GM23338 (cell line): ENCODE data around the gene DTNBP1. TPM values are rescaled to one million over a fixed set of nuclear protein-coding genes. Genes with fewer than 3 reads are reported as not detected.
A peak's percentile ranks its signal among the peaks of the same experiment; 100 is the strongest.

Experiments
- ATAC-seq: fragments of 200-7000 bp; cut with Tn5 transposase; 3 replicates; pipeline ENCODE4 v1.9.1; 2020
- DNase-seq: peaks from one replicate; pipeline ENCODE4 v3.0.0-alpha.2; 2015; ENCODE audit warnings: low spot score
- H2AFZ ChIP-seq: fragments of 200-600 bp; sonication (generic); 2 replicates; pipeline ENCODE4 v1.8.0; 2016; ENCODE audit warnings: antibody characterized with exemption, mild to moderate bottlenecking, moderate library complexity
- H3F3A ChIP-seq: fragments of 200-600 bp; sonication (generic); replicated peaks from 2 replicates; pipeline ENCODE4 v1.8.0; 2017; ENCODE audit warnings: antibody characterized with exemption, mixed run types, low read depth
- H3K27ac ChIP-seq: fragments of 200-600 bp; sonication (generic); 2 replicates; pipeline ENCODE4 v1.6.1; 2016; ENCODE audit warnings: low read depth
- H3K27me3 ChIP-seq: fragments of 200-600 bp; sonication (generic); 2 replicates; pipeline ENCODE4 v1.8.0; 2016; ENCODE audit warnings: mild to moderate bottlenecking, mixed run types, moderate library complexity; ENCODE audit not compliant: insufficient read depth
- H3K36me3 ChIP-seq: fragments of 200-600 bp; sonication (generic); 2 replicates; pipeline ENCODE4 v1.8.0; 2016; ENCODE audit warnings: mild to moderate bottlenecking; ENCODE audit not compliant: insufficient read depth
- H3K4me1 ChIP-seq: fragments of 200-600 bp; sonication (generic); 2 replicates; pipeline ENCODE4 v1.8.0; 2016; ENCODE audit warnings: mild to moderate bottlenecking, moderate library complexity; ENCODE audit not compliant: insufficient read depth
- H3K4me2 ChIP-seq: fragments of 200-600 bp; sonication (generic); 2 replicates; pipeline ENCODE4 v1.7.1; 2017; ENCODE audit warnings: mixed run types
- H3K4me3 ChIP-seq: fragments of 200-600 bp; sonication (generic); 2 replicates; pipeline ENCODE4 v1.6.1; 2016; ENCODE audit warnings: mixed run types
- H3K79me2 ChIP-seq: fragments of 200-600 bp; sonication (generic); replicated peaks from 2 replicates; pipeline ENCODE4 v1.8.0; 2017; ENCODE audit warnings: mild to moderate bottlenecking; ENCODE audit not compliant: insufficient read depth
- H3K9me2 ChIP-seq: fragments of 200-600 bp; sonication (generic); 2 replicates; pipeline ENCODE4 v1.8.0; 2017; ENCODE audit not compliant: insufficient read depth
- H4K20me1 ChIP-seq: fragments of 200-600 bp; sonication (generic); replicated peaks from 2 replicates; pipeline ENCODE4 v1.8.0; 2017; ENCODE audit warnings: mild to moderate bottlenecking; ENCODE audit not compliant: insufficient read depth
- H3K27ac Mint-ChIP-seq: 2 replicates; pipeline ENCODE4 v1.8.0; 2020; ENCODE audit warnings: inconsistent platforms, mild to moderate bottlenecking, moderate library complexity, mixed read lengths
- H3K27me3 Mint-ChIP-seq: 3 replicates; pipeline ENCODE4 v1.8.0; 2022; ENCODE audit warnings: low read depth, mild to moderate bottlenecking, moderate library complexity, mixed read lengths, inconsistent platforms; ENCODE audit not compliant: insufficient read depth, poor library complexity
- H3K36me3 Mint-ChIP-seq: 3 replicates; pipeline ENCODE4 v1.8.0; 2021; ENCODE audit warnings: low read depth, mild to moderate bottlenecking, inconsistent platforms, moderate library complexity, mixed read lengths
- H3K4me1 Mint-ChIP-seq: 3 replicates; pipeline ENCODE4 v1.8.0; 2020; ENCODE audit warnings: mild to moderate bottlenecking, inconsistent platforms, mixed read lengths
- H3K4me3 Mint-ChIP-seq: 3 replicates; pipeline ENCODE4 v1.8.0; 2021; ENCODE audit warnings: moderate library complexity, mild to moderate bottlenecking, inconsistent platforms, mixed read lengths
- H3K9me3 Mint-ChIP-seq: 3 replicates; pipeline ENCODE4 v1.8.0; 2020; ENCODE audit warnings: moderate library complexity, mild to moderate bottlenecking, inconsistent platforms, mixed read lengths
- CREB1 ChIP-seq: fragments of 250-450 bp; sonication (Bioruptor Pico); IDR thresholded peaks from 2 replicates; pipeline ENCODE4 v1.5.0; 2020; ENCODE audit warnings: low read depth, mild to moderate bottlenecking, moderate library complexity
- EZH2 ChIP-seq: fragments of 200-600 bp; sonication (generic); IDR thresholded peaks from one replicate; pipeline ENCODE4 v1.8.0; 2017; ENCODE audit warnings: antibody characterized with exemption, mild to moderate bottlenecking, low read depth; ENCODE audit not compliant: unreplicated experiment
- EZH2phosphoT487 ChIP-seq: fragments of 200-600 bp; sonication (generic); IDR thresholded peaks from one replicate; pipeline ENCODE4 v1.8.1; 2018; ENCODE audit warnings: antibody characterized with exemption; ENCODE audit not compliant: unreplicated experiment
- JUNB ChIP-seq: IDR thresholded peaks from one replicate; pipeline ENCODE4 v1.6.1; 2016; ENCODE audit warnings: antibody characterized with exemption; ENCODE audit not compliant: unreplicated experiment
- NANOG ChIP-seq: IDR thresholded peaks from 2 replicates; pipeline ENCODE4 v1.6.1; 2016; ENCODE audit warnings: antibody characterized with exemption, borderline replicate concordance
- POLR2AphosphoS5 ChIP-seq: IDR thresholded peaks from 2 replicates; pipeline ENCODE4 v1.6.1; 2016; ENCODE audit warnings: antibody characterized with exemption, low read depth
- REST ChIP-seq: IDR thresholded peaks from one replicate; pipeline ENCODE4 v1.6.1; 2018; ENCODE audit warnings: antibody characterized with exemption; ENCODE audit not compliant: unreplicated experiment
- STAT1 ChIP-seq: IDR thresholded peaks from one replicate; pipeline ENCODE4 v1.6.1; 2016; ENCODE audit warnings: antibody characterized with exemption; ENCODE audit not compliant: unreplicated experiment
- ZNF114 ChIP-seq: fragments of 250-450 bp; sonication (Bioruptor Pico); IDR thresholded peaks from 2 replicates; pipeline ENCODE4 v1.5.0; 2020; ENCODE audit warnings: mild to moderate bottlenecking, moderate library complexity
- ZNF331 ChIP-seq: fragments of 250-450 bp; sonication (Bioruptor Pico); IDR thresholded peaks from 2 replicates; pipeline ENCODE4 v1.5.0; 2020; ENCODE audit warnings: low read depth, mild to moderate bottlenecking, moderate library complexity
- polyA plus RNA-seq: library from polyadenylated mRNA; unstranded; fragments of >200 nt; fragmentation: Nextera tagmentation; extraction: Ambion mirVana; gene quantifications from 2 replicates; pipeline ENCODE4 v1.2.1, GENCODE V29; 2016
- total RNA-seq: library from RNA; depleted of rRNA; stranded (reverse); fragments of >200 nt; shearing (Covaris generic); gene quantifications from 2 replicates; pipeline ENCODE4 v1.2.3, GENCODE V29; 2014
- TF ChIP-seq, protein P1 (sequence below), 2 experiments: fragments of 200-600 bp in 1 of 2; sonication (generic) in 1 of 2; conservative IDR thresholded peaks; 2 replicates each; pipeline versions ENCODE4 v1.5.1 to v1.6.1; 2016 to 2017; ENCODE audit warnings: antibody characterized with exemption in 2 of 2, low read depth in 2 of 2, mild to moderate bottlenecking in 2 of 2, moderate library complexity in 1 of 2
- TF ChIP-seq, protein P2 (sequence below): IDR thresholded peaks from 2 replicates; pipeline ENCODE4 v1.6.1; 2016; ENCODE audit warnings: antibody characterized with exemption
- TF ChIP-seq, protein P3 (sequence below): fragments of 250-450 bp; sonication (Bioruptor Pico); IDR thresholded peaks from 2 replicates; pipeline ENCODE4 v1.5.0; 2020; ENCODE audit warnings: mild to moderate bottlenecking, moderate library complexity

DTNBP1 gene
- total and polyA plus RNA-seq, 2 experiments from 2014 or later: 12.1 to 20.1 TPM

GRCh38 chr6:15502446-15503345 lies 160.1 kb downstream of the DTNBP1 start:
- TF ChIP-seq ZNF114 (no peak), JUNB (no peak), NANOG (no peak), CREB1 (CRISPR knock-in tag) (no peak), STAT1 (no peak), EZH2phosphoT487 (no peak), POLR2AphosphoS5 (no peak; the same call in 1 of the 2 replicates), EZH2 (no peak), ZNF331 (CRISPR knock-in tag) (no peak), REST (no peak)
- TF ChIP-seq, protein P1, sequence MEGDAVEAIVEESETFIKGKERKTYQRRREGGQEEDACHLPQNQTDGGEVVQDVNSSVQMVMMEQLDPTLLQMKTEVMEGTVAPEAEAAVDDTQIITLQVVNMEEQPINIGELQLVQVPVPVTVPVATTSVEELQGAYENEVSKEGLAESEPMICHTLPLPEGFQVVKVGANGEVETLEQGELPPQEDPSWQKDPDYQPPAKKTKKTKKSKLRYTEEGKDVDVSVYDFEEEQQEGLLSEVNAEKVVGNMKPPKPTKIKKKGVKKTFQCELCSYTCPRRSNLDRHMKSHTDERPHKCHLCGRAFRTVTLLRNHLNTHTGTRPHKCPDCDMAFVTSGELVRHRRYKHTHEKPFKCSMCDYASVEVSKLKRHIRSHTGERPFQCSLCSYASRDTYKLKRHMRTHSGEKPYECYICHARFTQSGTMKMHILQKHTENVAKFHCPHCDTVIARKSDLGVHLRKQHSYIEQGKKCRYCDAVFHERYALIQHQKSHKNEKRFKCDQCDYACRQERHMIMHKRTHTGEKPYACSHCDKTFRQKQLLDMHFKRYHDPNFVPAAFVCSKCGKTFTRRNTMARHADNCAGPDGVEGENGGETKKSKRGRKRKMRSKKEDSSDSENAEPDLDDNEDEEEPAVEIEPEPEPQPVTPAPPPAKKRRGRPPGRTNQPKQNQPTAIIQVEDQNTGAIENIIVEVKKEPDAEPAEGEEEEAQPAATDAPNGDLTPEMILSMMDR (conservative IDR thresholded peaks at IDR 0.05; ENCODE audit: low read depth in 2 of 2): no peak
- TF ChIP-seq, protein P2, sequence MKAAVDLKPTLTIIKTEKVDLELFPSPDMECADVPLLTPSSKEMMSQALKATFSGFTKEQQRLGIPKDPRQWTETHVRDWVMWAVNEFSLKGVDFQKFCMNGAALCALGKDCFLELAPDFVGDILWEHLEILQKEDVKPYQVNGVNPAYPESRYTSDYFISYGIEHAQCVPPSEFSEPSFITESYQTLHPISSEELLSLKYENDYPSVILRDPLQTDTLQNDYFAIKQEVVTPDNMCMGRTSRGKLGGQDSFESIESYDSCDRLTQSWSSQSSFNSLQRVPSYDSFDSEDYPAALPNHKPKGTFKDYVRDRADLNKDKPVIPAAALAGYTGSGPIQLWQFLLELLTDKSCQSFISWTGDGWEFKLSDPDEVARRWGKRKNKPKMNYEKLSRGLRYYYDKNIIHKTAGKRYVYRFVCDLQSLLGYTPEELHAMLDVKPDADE: no peak
- TF ChIP-seq, protein P3, sequence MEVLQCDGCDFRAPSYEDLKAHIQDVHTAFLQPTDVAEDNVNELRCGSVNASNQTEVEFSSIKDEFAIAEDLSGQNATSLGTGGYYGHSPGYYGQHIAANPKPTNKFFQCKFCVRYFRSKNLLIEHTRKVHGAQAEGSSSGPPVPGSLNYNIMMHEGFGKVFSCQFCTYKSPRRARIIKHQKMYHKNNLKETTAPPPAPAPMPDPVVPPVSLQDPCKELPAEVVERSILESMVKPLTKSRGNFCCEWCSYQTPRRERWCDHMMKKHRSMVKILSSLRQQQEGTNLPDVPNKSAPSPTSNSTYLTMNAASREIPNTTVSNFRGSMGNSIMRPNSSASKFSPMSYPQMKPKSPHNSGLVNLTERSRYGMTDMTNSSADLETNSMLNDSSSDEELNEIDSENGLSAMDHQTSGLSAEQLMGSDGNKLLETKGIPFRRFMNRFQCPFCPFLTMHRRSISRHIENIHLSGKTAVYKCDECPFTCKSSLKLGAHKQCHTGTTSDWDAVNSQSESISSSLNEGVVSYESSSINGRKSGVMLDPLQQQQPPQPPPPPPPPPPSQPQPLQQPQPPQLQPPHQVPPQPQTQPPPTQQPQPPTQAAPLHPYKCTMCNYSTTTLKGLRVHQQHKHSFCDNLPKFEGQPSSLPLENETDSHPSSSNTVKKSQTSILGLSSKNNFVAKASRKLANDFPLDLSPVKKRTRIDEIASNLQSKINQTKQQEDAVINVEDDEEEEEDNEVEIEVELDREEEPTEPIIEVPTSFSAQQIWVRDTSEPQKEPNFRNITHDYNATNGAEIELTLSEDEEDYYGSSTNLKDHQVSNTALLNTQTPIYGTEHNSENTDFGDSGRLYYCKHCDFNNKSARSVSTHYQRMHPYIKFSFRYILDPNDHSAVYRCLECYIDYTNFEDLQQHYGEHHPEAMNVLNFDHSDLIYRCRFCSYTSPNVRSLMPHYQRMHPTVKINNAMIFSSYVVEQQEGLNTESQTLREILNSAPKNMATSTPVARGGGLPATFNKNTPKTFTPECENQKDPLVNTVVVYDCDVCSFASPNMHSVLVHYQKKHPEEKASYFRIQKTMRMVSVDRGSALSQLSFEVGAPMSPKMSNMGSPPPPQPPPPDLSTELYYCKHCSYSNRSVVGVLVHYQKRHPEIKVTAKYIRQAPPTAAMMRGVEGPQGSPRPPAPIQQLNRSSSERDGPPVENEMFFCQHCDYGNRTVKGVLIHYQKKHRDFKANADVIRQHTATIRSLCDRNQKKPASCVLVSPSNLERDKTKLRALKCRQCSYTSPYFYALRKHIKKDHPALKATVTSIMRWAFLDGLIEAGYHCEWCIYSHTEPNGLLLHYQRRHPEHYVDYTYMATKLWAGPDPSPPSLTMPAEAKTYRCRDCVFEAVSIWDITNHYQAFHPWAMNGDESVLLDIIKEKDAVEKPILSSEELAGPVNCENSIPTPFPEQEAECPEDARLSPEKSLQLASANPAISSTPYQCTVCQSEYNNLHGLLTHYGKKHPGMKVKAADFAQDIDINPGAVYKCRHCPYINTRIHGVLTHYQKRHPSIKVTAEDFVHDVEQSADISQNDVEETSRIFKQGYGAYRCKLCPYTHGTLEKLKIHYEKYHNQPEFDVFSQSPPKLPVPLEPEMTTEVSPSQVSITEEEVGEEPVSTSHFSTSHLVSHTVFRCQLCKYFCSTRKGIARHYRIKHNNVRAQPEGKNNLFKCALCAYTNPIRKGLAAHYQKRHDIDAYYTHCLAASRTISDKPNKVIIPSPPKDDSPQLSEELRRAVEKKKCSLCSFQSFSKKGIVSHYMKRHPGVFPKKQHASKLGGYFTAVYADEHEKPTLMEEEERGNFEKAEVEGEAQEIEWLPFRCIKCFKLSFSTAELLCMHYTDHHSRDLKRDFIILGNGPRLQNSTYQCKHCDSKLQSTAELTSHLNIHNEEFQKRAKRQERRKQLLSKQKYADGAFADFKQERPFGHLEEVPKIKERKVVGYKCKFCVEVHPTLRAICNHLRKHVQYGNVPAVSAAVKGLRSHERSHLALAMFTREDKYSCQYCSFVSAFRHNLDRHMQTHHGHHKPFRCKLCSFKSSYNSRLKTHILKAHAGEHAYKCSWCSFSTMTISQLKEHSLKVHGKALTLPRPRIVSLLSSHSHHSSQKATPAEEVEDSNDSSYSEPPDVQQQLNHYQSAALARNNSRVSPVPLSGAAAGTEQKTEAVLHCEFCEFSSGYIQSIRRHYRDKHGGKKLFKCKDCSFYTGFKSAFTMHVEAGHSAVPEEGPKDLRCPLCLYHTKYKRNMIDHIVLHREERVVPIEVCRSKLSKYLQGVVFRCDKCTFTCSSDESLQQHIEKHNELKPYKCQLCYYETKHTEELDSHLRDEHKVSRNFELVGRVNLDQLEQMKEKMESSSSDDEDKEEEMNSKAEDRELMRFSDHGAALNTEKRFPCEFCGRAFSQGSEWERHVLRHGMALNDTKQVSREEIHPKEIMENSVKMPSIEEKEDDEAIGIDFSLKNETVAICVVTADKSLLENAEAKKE (CRISPR knock-in tag): no peak
- H3K4me2 ChIP-seq: no peak overlapping the region
- Mint-ChIP-seq H3K9me3 (0 out of 3 replicates have a peak, but pooled peaks cover 3% of the 10 kb centered on the region), H3K27ac (no peak overlapping the region), H3K36me3 (peaks cover 100% of the 10 kb centered on the region), H3K4me1 (peaks cover 54% of the 10 kb centered on the region), H3K27me3 (peaks cover 66% of the 10 kb centered on the region), H3K4me3 (no peak overlapping the region)
- H2AFZ ChIP-seq: no peak overlapping the region
- peaks cover 99% of the 10 kb centered on the region for H3K79me2 ChIP-seq
- no peak for DNase-seq
- H3K4me3 ChIP-seq: no peak overlapping the region
- H3K9me2 ChIP-seq: no peaks in the 10 kb centered on the region
- no peaks in the 10 kb centered on the region for H3K27me3 ChIP-seq
- H3K27ac ChIP-seq: peak overlapping the region; percentile 72; the same call in 1 of the 2 replicates
- peaks cover 45% of the 10 kb centered on the region for H3F3A ChIP-seq
- H3K4me1 ChIP-seq: peaks cover 11% of the 10 kb centered on the region
- peaks cover 61% of the 10 kb centered on the region for H3K36me3 ChIP-seq
- peaks cover 72% of the 10 kb centered on the region for H4K20me1 ChIP-seq
- no peak for ATAC-seq
